Hepatocyte (in vitro differentiated cells): ENCODE data around the gene SCAMP5.

ENCODE experiments used
- EZH2 ChIP-seq: fragments of 200-600 bp; sonication (generic); IDR thresholded peaks from 2 replicates; pipeline ENCODE4 v1.6.1; 2016; ENCODE audit warnings: antibody characterized with exemption, mild to moderate bottlenecking, borderline replicate concordance
- EZH2phosphoT487 ChIP-seq: fragments of 200-600 bp; sonication (generic); IDR thresholded peaks from one replicate; pipeline ENCODE4 v1.6.1; 2018; ENCODE audit warnings: antibody characterized with exemption, mild to moderate bottlenecking, low read depth, moderate library complexity; ENCODE audit not compliant: unreplicated experiment, severe bottlenecking
- TF ChIP-seq, protein P1 (sequence below): fragments of 200-600 bp; sonication (generic); IDR thresholded peaks from 2 replicates; pipeline ENCODE4 v1.5.1; 2016; ENCODE audit warnings: antibody characterized with exemption, mild to moderate bottlenecking; ENCODE audit not compliant: poor library complexity

DNA sequence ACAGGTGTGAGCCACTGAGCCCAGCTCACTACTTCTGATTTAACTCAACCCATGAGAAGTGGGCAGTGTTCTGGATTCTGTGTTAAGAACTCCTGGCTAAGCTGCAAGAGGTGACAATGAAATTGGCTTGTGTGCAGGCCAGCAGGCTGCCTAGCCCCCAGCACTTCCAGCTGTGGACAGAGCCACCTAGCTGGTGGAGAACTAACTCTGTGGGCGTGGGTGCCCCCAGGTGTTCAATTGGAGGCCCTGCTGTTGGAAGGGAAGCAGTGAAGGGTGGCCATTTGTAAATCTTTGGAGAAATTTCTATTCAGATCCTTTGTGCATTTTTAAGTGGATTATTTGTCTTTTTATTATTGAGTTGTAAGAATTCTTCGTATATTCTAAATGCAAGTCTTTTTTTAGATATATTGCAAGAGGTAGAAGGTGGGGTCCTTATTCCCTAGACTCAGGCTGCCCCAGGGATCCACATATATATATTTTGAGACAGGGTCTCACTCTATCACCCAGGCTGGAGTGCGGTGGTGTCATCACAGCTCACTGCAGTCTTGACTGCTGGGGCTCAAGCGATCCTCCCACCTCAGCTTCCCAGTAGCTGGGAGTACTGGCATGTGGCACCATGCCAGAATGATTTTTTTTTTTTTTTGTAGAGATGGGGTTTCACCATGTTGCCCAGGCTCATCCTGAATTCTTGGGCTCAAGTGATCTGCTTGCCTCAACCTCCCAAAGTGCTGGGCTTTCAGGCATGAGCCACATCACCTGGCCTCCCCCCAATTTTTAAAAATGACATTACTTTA is 7.2 kb upstream of the SCAMP5 start:
- TF ChIP-seq, protein P1, sequence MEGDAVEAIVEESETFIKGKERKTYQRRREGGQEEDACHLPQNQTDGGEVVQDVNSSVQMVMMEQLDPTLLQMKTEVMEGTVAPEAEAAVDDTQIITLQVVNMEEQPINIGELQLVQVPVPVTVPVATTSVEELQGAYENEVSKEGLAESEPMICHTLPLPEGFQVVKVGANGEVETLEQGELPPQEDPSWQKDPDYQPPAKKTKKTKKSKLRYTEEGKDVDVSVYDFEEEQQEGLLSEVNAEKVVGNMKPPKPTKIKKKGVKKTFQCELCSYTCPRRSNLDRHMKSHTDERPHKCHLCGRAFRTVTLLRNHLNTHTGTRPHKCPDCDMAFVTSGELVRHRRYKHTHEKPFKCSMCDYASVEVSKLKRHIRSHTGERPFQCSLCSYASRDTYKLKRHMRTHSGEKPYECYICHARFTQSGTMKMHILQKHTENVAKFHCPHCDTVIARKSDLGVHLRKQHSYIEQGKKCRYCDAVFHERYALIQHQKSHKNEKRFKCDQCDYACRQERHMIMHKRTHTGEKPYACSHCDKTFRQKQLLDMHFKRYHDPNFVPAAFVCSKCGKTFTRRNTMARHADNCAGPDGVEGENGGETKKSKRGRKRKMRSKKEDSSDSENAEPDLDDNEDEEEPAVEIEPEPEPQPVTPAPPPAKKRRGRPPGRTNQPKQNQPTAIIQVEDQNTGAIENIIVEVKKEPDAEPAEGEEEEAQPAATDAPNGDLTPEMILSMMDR = peak; percentile 56
- no peak for TF ChIP-seq EZH2phosphoT487
- TF ChIP-seq EZH2 = no peak
